Upper lobe of left lung (tissue), 6 donors: ENCODE measurements around the gene TANGO2. TPM values are rescaled to one million over a fixed set of nuclear protein-coding genes. Genes with fewer than 3 reads are reported as not detected.

Experiments used
- ATAC-seq, 2 donors: fragments of 200-7000 bp; cut with Tn5 transposase; one replicate each; pipeline ENCODE4 v1.9.1; 2022; ENCODE audit warnings: mild to moderate bottlenecking in 2 of 2, moderate library complexity in 2 of 2; ENCODE audit not compliant: low FRiP score in 2 of 2
- DNase-seq, 2 donors: peaks; one replicate each; pipeline ENCODE4 v3.0.0-alpha.2; 2019 to 2020
- H3K27ac ChIP-seq, 4 donors: fragments of 200-600 bp; sonication (generic); one replicate each; pipeline ENCODE4 v1.5.1; 2016 to 2019
- H3K27me3 ChIP-seq, 4 donors: fragments of 200-600 bp; sonication (generic); one replicate each; pipeline ENCODE4 v1.5.1; 2017 to 2019
- H3K36me3 ChIP-seq, 4 donors: fragments of 200-600 bp; sonication (generic); one replicate each; pipeline ENCODE4 v1.5.1; 2016 to 2019
- H3K4me1 ChIP-seq, 4 donors: fragments of 200-600 bp; sonication (generic); one replicate each; pipeline ENCODE4 v1.5.1; 2018 to 2019
- H3K4me3 ChIP-seq, 4 donors: fragments of 200-600 bp; sonication (generic); one replicate each; pipeline ENCODE4 v1.5.1; 2017 to 2019; ENCODE audit warnings: mild to moderate bottlenecking in 2 of 4, moderate library complexity in 1 of 4
- H3K9me3 ChIP-seq, 4 donors: fragments of 200-600 bp; sonication (generic); one replicate each; pipeline ENCODE4 v1.5.1; 2018 to 2019
- EP300 ChIP-seq, 4 donors: sonication (generic); formaldehyde crosslinking; IDR thresholded peaks; one replicate each; pipeline ENCODE4 v1.5.1; 2017; ENCODE audit warnings: antibody characterized with exemption in 4 of 4, control low read depth in 2 of 4
- POLR2A ChIP-seq, 4 donors: fragments of 450-650 bp; IDR thresholded peaks; one replicate each; pipeline ENCODE4 v1.5.1; 2016 to 2017; ENCODE audit warnings: antibody characterized with exemption in 4 of 4, mild to moderate bottlenecking in 2 of 4
- POLR2AphosphoS5 ChIP-seq, 2 donors: sonication (generic); formaldehyde crosslinking; IDR thresholded peaks; one replicate each; pipeline ENCODE4 v1.5.1; 2017; ENCODE audit warnings: antibody characterized with exemption in 2 of 2
- WGBS, 2 donors: methylation state at CpG; one replicate each; pipeline ENCODE4 v1.1.5; 2017 to 2018; 5-methylcytosine and 5-hydroxymethylcytosine counted together
- total RNA-seq, 6 donors: library from RNA; depleted of rRNA in 4 of 6; stranded (reverse); fragments of >200 nt in 4 of 6; gene quantifications; one replicate each; pipeline versions ENCODE4 v1.1.0 to v1.2.1, GENCODE V29; 2016 to 2021
- TF ChIP-seq, protein P1 (sequence below), 6 experiments: fragments of 450-650 bp in 4 of 6; fragments of 200-600 bp in 2 of 6; sonication (generic) in 2 of 6; IDR thresholded peaks; one replicate each; pipeline ENCODE4 v1.5.1; 2016 to 2019; ENCODE audit warnings: antibody characterized with exemption in 6 of 6
- donor health status: DM: no; HTN: no; CAD: no; lungs with moderate emphysema.
- donor health status: DM: no; HTN: yes; CAD: no; lungs with severe emphysema.

The TANGO2 gene
- total RNA-seq, 6 donors from 2014 or later = 33.9 to 94.3 (median 55.0) TPM

DNA sequence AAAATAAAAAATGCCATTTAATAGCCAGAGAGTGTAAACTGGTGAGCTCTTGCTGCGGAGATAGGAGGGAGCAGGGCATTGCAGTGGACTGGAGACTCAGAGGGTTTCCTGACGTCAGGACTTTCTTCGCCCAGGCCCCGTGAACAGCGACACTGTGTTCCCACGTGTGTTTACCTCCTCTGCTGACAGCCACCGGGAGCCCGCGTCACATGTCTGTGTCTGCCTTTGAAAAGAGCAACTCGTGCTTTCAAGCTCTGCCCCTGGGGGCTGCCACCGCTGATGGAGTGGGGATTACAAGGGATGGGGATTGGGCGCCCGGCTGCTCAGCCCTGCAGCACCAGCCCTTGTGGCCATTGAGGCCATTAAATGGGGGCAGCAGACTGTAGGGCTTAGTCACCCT is 3.3 kb downstream of the TANGO2 start:
- peaks cover 0 to 3% (median 0%) of the 10 kb centered on the region in 4 donors for H3K36me3 ChIP-seq
- H3K9me3 ChIP-seq = no peaks in the 10 kb centered on the region
- 79 to 88% methylated on average over 6 to 11 of the region's 13 CpGs for WGBS, 2 donors
- TF ChIP-seq POLR2A (IDR thresholded peaks at IDR 0.05) = no peak
- TF ChIP-seq, protein P1, sequence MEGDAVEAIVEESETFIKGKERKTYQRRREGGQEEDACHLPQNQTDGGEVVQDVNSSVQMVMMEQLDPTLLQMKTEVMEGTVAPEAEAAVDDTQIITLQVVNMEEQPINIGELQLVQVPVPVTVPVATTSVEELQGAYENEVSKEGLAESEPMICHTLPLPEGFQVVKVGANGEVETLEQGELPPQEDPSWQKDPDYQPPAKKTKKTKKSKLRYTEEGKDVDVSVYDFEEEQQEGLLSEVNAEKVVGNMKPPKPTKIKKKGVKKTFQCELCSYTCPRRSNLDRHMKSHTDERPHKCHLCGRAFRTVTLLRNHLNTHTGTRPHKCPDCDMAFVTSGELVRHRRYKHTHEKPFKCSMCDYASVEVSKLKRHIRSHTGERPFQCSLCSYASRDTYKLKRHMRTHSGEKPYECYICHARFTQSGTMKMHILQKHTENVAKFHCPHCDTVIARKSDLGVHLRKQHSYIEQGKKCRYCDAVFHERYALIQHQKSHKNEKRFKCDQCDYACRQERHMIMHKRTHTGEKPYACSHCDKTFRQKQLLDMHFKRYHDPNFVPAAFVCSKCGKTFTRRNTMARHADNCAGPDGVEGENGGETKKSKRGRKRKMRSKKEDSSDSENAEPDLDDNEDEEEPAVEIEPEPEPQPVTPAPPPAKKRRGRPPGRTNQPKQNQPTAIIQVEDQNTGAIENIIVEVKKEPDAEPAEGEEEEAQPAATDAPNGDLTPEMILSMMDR (IDR thresholded peaks at IDR 0.05) = no peak
- TF ChIP-seq POLR2AphosphoS5 (IDR thresholded peaks at IDR 0.05) = no peak
- no peak for TF ChIP-seq EP300 (IDR thresholded peaks at IDR 0.05)
- DNase-seq (no peak), ATAC-seq (no peak)
- H3K27ac ChIP-seq = no peak overlapping the region
- no peak overlapping the region for H3K4me3 ChIP-seq
- no peaks in the 10 kb centered on the region for H3K27me3 ChIP-seq
- H3K4me1 ChIP-seq = peaks cover 15 to 44% (median 28%) of the 10 kb centered on the region in 4 donors

DNA sequence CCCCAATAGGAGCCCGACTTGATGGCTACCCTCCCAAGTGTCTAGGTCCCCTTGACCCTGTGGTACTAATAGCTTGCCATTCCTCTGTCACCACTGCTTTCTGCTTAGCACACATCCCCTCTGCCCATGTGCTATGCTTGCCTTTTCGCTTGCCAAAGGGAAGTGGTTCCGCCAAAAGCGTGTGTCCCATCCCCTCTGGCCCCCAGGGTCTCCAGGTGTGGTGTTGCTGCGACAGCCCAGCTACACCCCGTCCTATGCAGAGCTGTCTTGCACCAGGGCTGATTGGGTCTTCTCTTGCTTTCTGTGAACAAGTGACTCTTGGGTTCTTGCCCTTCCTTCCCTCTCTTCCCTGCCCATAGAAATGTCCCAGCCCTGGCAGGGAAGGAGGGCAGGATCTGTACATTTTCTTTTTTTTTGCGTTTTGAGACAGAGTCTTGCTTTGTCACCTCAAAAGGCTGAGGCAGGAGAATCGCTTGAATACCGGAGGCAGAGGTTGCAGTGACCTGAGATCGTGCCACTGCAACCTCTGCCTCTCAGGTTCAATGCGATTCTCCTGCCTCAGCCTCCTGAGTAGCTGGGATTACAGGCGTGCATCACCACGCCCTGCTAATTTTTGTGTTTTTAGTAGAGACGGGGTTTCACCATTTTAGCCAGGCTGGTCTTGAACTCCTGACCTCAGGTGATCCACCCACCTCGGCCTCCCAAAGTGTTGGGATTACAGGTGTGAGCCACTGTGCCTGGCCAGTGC is 3.9 kb downstream of the TANGO2 start:
- H3K27ac ChIP-seq = no peak overlapping the region
- ATAC-seq (no peak), DNase-seq (no peak)
- H3K36me3 ChIP-seq = peaks cover 0 to 3% (median 0%) of the 10 kb centered on the region in 4 donors
- no peak overlapping the region for H3K4me3 ChIP-seq
- H3K4me1 ChIP-seq = peaks cover 15 to 44% (median 28%) of the 10 kb centered on the region in 4 donors
- no peak for TF ChIP-seq POLR2AphosphoS5 (IDR thresholded peaks at IDR 0.05)
- no peak for TF ChIP-seq POLR2A (IDR thresholded peaks at IDR 0.05)
- TF ChIP-seq, protein P1 (IDR thresholded peaks at IDR 0.05) = no peak
- TF ChIP-seq EP300 (IDR thresholded peaks at IDR 0.05) = no peak
- WGBS, 2 donors = 91 to 96% methylated on average over 14 to 15 of the region's 15 CpGs
- no peaks in the 10 kb centered on the region for H3K9me3 ChIP-seq
- no peaks in the 10 kb centered on the region for H3K27me3 ChIP-seq

DNA sequence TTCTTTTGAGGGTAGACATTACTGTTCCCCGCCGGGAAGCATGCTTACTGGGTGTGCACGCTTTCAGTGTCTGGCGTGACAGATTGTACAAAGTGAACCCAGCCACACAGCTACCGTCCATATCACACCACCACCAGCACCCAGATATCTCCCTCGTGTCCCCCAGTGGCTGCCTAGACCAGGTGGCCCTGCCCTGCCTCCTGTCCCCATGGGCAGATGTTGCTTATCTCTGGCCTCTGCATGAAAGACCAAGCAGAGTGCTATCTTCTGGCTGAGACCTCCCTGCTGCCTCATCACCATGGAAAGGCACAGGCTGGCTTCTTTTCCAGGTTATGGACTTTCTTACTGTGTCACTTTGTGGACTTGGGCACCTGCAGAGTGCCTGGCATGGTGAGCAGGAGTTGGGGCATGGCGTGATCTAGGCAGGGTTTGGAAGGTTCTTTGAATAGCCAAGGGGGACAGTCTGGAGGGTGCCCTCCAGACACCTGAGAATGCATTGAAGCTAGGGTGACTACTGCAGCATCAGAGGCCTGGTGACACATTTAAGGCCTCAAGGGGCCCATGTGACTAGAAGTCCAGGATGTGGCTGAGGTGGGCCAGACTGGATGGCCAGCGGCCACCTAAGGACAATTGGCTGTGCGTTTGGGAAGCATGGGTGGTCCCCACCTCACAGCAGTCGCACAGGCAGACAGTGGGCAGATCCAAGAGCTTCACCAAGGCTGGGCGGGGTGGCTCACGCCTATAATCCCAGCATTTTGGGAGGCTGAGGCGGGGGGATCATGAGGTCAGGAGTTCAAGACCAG is 4.7 kb downstream of the TANGO2 start:
- no peaks in the 10 kb centered on the region for H3K27me3 ChIP-seq
- TF ChIP-seq, protein P1 (IDR thresholded peaks at IDR 0.05) = no peak
- no peak for TF ChIP-seq POLR2A (IDR thresholded peaks at IDR 0.05)
- no peak for TF ChIP-seq POLR2AphosphoS5 (IDR thresholded peaks at IDR 0.05)
- TF ChIP-seq EP300 (IDR thresholded peaks at IDR 0.05) = no peak
- H3K36me3 ChIP-seq = peaks cover 0 to 3% (median 0%) of the 10 kb centered on the region in 4 donors
- H3K4me1 ChIP-seq = peaks cover 11 to 38% (median 23%) of the 10 kb centered on the region in 4 donors
- H3K4me3 ChIP-seq = no peak overlapping the region
- WGBS, 2 donors = 94 to 97% methylated on average over 8 to 12 of the region's 13 CpGs
- no peak for DNase-seq
- no peaks in the 10 kb centered on the region for H3K9me3 ChIP-seq
- no peak for ATAC-seq
- no peak overlapping the region for H3K27ac ChIP-seq

DNA sequence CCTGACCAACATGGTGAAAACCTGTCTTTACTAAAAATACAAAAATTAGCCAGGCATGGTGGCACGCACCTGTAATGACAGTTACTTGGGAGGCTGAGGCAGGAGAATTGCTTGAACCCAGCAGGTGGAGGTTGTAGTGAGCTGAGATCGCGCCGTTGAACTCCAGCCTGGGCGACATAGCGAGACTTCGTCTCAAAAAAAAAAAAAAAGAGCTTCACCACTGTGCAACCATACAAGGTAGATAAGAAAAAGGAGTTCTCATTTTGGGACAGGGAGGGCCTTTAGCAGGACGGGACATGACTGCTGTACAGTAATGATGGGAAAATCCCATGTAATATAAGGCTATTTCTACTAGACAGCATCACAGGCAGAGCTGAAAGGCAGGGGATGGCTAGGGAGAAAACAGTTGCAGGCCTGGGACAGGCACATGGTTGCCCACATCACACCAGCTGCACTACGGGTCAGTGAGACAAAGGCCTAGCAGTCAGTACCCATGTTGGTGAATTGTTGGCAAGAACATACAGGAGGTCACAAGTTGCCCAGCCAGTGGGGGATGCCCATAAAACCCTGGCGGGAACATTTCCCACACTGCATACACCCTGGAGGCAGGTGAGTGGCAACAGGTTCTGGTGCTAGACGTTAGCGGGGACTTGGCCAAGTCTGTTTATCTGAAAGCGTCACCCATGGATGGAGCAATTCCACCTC is 5.4 kb downstream of the TANGO2 start:
- H3K4me3 ChIP-seq = no peak overlapping the region
- H3K9me3 ChIP-seq = no peaks in the 10 kb centered on the region
- H3K36me3 ChIP-seq = peaks cover 0 to 3% (median under 1%) of the 10 kb centered on the region in 4 donors
- H3K4me1 ChIP-seq = peaks cover 11 to 36% (median 22%) of the 10 kb centered on the region in 4 donors
- no peak overlapping the region for H3K27ac ChIP-seq
- no peak for ATAC-seq
- 93 to 94% methylated on average over 13 of the region's 13 CpGs for WGBS, 2 donors
- TF ChIP-seq EP300 (IDR thresholded peaks at IDR 0.05) (no peak), POLR2AphosphoS5 (IDR thresholded peaks at IDR 0.05) (no peak), POLR2A (IDR thresholded peaks at IDR 0.05) (no peak)
- TF ChIP-seq, protein P1 (IDR thresholded peaks at IDR 0.05) = no peak
- DNase-seq = no peak
- H3K27me3 ChIP-seq = no peaks in the 10 kb centered on the region
